CD14-positive monocyte (primary cell): ENCODE measurements around the gene CSF2RB. TPM values are rescaled to one million over a fixed set of nuclear protein-coding genes. Genes with fewer than 3 reads are reported as not detected.

Source experiments
- DNase-seq, 3 donors: peaks; one replicate each; pipeline ENCODE4 v3.0.0-alpha.2; 2011 to 2022
- H2AFZ ChIP-seq: 2 replicates; pipeline ENCODE4 v1.6.0; 2012; ENCODE audit warnings: mild to moderate bottlenecking, low read depth, low read length, inconsistent platforms; ENCODE audit not compliant: insufficient read depth, poor library complexity, severe bottlenecking
- H3K27ac ChIP-seq, 2 donors: 1 replicate in 1 of 2; 2 replicates in 1 of 2; pipeline ENCODE4 v1.5.1; 2012 to 2013; ENCODE audit warnings: low read length in 2 of 2, control low read depth in 1 of 2, inconsistent platforms in 1 of 2, low read depth in 1 of 2, mild to moderate bottlenecking in 1 of 2
- H3K27me3 ChIP-seq, 2 donors: one replicate each; pipeline versions ENCODE4 v1.6.0 to v1.6.1; 2011 to 2013; ENCODE audit warnings: low read length in 2 of 2; ENCODE audit not compliant: control insufficient read depth in 2 of 2, insufficient read depth in 2 of 2
- H3K36me3 ChIP-seq, 2 donors: replicated peaks in 1 of 2; 1 replicate in 1 of 2; 2 replicates in 1 of 2; pipeline versions ENCODE4 v1.5.1 to v1.6.1; 2012 to 2013; ENCODE audit warnings: low read length in 2 of 2, control low read depth in 1 of 2, inconsistent platforms in 1 of 2, mild to moderate bottlenecking in 1 of 2; ENCODE audit not compliant: insufficient read depth in 2 of 2, control insufficient read depth in 1 of 2
- H3K4me1 ChIP-seq, 2 donors: 1 replicate in 1 of 2; 2 replicates in 1 of 2; pipeline versions ENCODE4 v1.5.1 to v1.6.1; 2012 to 2013; ENCODE audit warnings: low read length in 2 of 2, control low read depth in 1 of 2, inconsistent platforms in 1 of 2, mild to moderate bottlenecking in 1 of 2, moderate library complexity in 1 of 2; ENCODE audit not compliant: insufficient read depth in 2 of 2, control insufficient read depth in 1 of 2
- H3K4me2 ChIP-seq: replicated peaks from 2 replicates; pipeline ENCODE3; 2012; ENCODE audit warnings: low read length, moderate library complexity, mild to moderate bottlenecking; ENCODE audit not compliant: poor library complexity, severe bottlenecking; ENCODE audit errors: extremely low read depth
- H3K4me3 ChIP-seq, 3 experiments: fragments of 200-600 bp in 1 of 3; sonication (generic) in 1 of 3; replicated peaks in 1 of 3; 1 replicate in 2 of 3; 2 replicates in 1 of 3; pipeline ENCODE4 v1.5.1; 2011 to 2013; ENCODE audit warnings: low read length in 3 of 3, mild to moderate bottlenecking in 3 of 3, control low read depth in 2 of 3, low read depth in 2 of 3, inconsistent platforms in 1 of 3, moderate library complexity in 1 of 3
- H3K79me2 ChIP-seq: 2 replicates; pipeline ENCODE4 v1.6.0; 2012; ENCODE audit warnings: mild to moderate bottlenecking, control low read depth, inconsistent platforms, low read length, moderate library complexity; ENCODE audit not compliant: insufficient read depth
- H3K9ac ChIP-seq: 2 replicates; pipeline ENCODE4 v1.6.0; 2017; ENCODE audit warnings: low read length, mild to moderate bottlenecking; ENCODE audit not compliant: insufficient read depth, poor library complexity, severe bottlenecking
- H3K9me3 ChIP-seq, 2 donors: replicated peaks in 1 of 2; 1 replicate in 1 of 2; 2 replicates in 1 of 2; pipeline versions ENCODE4 v1.5.1 to v1.6.1; 2012 to 2013; ENCODE audit warnings: low read length in 2 of 2, control low read depth in 1 of 2; ENCODE audit not compliant: control insufficient read depth in 1 of 2, insufficient read depth in 1 of 2
- H4K20me1 ChIP-seq: 2 replicates; pipeline ENCODE4 v1.6.0; 2012; ENCODE audit warnings: mild to moderate bottlenecking, low read length, control low read depth, moderate library complexity; ENCODE audit not compliant: insufficient read depth
- H3K27ac Mint-ChIP-seq, 7 donors: one replicate each; pipeline ENCODE4 v1.8.0; 2020; ENCODE audit warnings: mild to moderate bottlenecking in 7 of 7, mixed read lengths in 7 of 7, moderate library complexity in 6 of 7, inconsistent platforms in 2 of 7
- H3K27me3 Mint-ChIP-seq, 3 donors: one replicate each; pipeline ENCODE4 v1.8.0; 2021 to 2022; ENCODE audit warnings: low read depth in 3 of 3, mild to moderate bottlenecking in 3 of 3, mixed read lengths in 3 of 3, moderate library complexity in 3 of 3, inconsistent platforms in 1 of 3
- H3K36me3 Mint-ChIP-seq, 2 donors: one replicate each; pipeline ENCODE4 v1.8.0; 2020; ENCODE audit warnings: mixed read lengths in 2 of 2, inconsistent platforms in 1 of 2, mild to moderate bottlenecking in 1 of 2
- H3K4me1 Mint-ChIP-seq: one replicate; pipeline ENCODE4 v1.8.0; 2020; ENCODE audit warnings: mild to moderate bottlenecking, mixed read lengths
- H3K4me3 Mint-ChIP-seq, 2 donors: one replicate each; pipeline ENCODE4 v1.8.0; 2020; ENCODE audit warnings: mild to moderate bottlenecking in 2 of 2, mixed read lengths in 2 of 2, moderate library complexity in 1 of 2
- H3K9me3 Mint-ChIP-seq, 7 donors: one replicate each; pipeline ENCODE4 v1.8.0; 2020 to 2022; ENCODE audit warnings: mixed read lengths in 7 of 7, mild to moderate bottlenecking in 6 of 7, moderate library complexity in 6 of 7, inconsistent platforms in 2 of 7
- WGBS: methylation state at CpG from one replicate; pipeline ENCODE4 v1.1.5; 2013; ENCODE audit warnings: missing lambda C conversion rate; ENCODE audit not compliant: insufficient coverage; 5-methylcytosine and 5-hydroxymethylcytosine counted together
- intact Hi-C, 2 donors: fragments of 100-400 bp; cut with micrococcal nuclease; formaldehyde crosslinking; loops; one replicate each; pipeline versions ENCODE4 v1.15.0 to v1.15.1; 2023
- polyA plus RNA-seq, 3 donors: library from polyadenylated mRNA; depleted of rRNA in 1 of 3; unstranded in 2 of 3; stranded (reverse) in 1 of 3; fragments of 300-500 nt in 2 of 3; fragments of >200 nt in 1 of 3; fragmentation: Illumina TruSeq in 2 of 3; gene quantifications; 1 replicate in 2 of 3; 2 replicates in 1 of 3; pipeline ENCODE4 v1.2.3, GENCODE V29; 2012 to 2021
- TF ChIP-seq, protein P1 (sequence below): fragments of 200-600 bp; IDR thresholded peaks from one replicate; pipeline ENCODE4 v1.8.0; 2022; ENCODE audit warnings: antibody characterized with exemption, mild to moderate bottlenecking

The CSF2RB gene
- polyA plus RNA-seq, 3 donors, result 29.9 to 91.1 (median 52.7) TPM

DNA sequence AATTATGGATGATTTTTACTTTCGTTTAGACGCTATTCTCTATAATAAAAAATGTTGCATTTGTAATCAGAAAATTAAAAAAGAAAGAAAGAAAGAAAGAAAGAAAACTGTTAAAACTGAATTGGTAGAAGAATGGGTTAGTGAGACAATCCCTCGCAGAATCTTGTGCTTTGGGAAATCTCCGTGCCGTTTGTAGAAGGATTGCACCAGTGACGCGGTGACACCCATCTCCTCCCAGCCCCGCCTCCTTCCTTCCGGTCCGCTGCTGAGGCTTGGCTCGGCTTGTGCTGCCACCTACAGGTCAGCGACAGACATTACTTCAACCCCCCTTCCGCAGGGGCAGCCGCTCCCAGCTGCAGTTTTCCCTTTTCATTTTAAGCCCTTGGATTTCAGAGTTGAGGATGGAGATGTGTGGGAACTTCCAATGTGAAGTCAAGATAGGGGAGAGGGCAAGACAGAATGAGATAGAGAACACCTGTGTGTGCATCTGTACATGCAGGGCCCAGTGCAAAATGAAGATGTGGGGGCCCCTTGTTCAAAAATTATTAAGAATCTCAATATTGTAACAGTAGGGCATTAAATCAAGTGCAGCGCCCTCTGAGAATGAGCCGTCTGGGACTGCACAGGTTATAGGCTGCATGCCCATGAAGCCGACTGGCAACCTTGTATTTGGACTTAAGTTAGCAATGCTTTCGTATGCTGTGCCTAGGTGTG, 64.7 kb downstream of the CSF2RB start:
- peak overlapping the region; percentile 81 to 91 for H3K4me3 Mint-ChIP-seq
- intact Hi-C loops, result loop anchor here (2.0 to 10.0 kb wide), 3 partner anchors 63 to 195 kb away; partner anchors contain the start of gene CSF2RB (in 1 of the 2)
- H3K27me3 Mint-ChIP-seq, result peaks cover 8 to 12% (median 10%) of the 10 kb centered on the region in 3 donors
- no peaks in the 10 kb centered on the region for H3K9me3 Mint-ChIP-seq
- Histone ChIP-seq H3K9ac (peak overlapping the region; percentile 12), H2AFZ (peak overlapping the region; percentile 72), H3K27ac (peak overlapping the region; percentile 43 to 64), H4K20me1 (no peaks in the 10 kb centered on the region), H3K4me3 (peak overlapping the region; percentile 28 to 68 (median 47)), H3K79me2 (no peaks in the 10 kb centered on the region), H3K4me1 (peaks cover 7 to 13% of the 10 kb centered on the region in 2 donors), H3K36me3 (no peaks in the 10 kb centered on the region), H3K9me3 (no peaks in the 10 kb centered on the region), H3K27me3 (no peaks in the 10 kb centered on the region), H3K4me2 (peak overlapping the region; percentile 51)
- H3K36me3 Mint-ChIP-seq, result no peaks in the 10 kb centered on the region
- 19% methylated on average over 13 of the region's 18 CpGs for WGBS
- H3K27ac Mint-ChIP-seq, result peak overlapping the region; percentile 81 to 92 (median 90)
- peaks cover 20% of the 10 kb centered on the region for H3K4me1 Mint-ChIP-seq
- DNase-seq, result peak; percentile 85 to 93 (median 91)
- TF ChIP-seq, protein P1, sequence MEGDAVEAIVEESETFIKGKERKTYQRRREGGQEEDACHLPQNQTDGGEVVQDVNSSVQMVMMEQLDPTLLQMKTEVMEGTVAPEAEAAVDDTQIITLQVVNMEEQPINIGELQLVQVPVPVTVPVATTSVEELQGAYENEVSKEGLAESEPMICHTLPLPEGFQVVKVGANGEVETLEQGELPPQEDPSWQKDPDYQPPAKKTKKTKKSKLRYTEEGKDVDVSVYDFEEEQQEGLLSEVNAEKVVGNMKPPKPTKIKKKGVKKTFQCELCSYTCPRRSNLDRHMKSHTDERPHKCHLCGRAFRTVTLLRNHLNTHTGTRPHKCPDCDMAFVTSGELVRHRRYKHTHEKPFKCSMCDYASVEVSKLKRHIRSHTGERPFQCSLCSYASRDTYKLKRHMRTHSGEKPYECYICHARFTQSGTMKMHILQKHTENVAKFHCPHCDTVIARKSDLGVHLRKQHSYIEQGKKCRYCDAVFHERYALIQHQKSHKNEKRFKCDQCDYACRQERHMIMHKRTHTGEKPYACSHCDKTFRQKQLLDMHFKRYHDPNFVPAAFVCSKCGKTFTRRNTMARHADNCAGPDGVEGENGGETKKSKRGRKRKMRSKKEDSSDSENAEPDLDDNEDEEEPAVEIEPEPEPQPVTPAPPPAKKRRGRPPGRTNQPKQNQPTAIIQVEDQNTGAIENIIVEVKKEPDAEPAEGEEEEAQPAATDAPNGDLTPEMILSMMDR, result peak; percentile 93

DNA sequence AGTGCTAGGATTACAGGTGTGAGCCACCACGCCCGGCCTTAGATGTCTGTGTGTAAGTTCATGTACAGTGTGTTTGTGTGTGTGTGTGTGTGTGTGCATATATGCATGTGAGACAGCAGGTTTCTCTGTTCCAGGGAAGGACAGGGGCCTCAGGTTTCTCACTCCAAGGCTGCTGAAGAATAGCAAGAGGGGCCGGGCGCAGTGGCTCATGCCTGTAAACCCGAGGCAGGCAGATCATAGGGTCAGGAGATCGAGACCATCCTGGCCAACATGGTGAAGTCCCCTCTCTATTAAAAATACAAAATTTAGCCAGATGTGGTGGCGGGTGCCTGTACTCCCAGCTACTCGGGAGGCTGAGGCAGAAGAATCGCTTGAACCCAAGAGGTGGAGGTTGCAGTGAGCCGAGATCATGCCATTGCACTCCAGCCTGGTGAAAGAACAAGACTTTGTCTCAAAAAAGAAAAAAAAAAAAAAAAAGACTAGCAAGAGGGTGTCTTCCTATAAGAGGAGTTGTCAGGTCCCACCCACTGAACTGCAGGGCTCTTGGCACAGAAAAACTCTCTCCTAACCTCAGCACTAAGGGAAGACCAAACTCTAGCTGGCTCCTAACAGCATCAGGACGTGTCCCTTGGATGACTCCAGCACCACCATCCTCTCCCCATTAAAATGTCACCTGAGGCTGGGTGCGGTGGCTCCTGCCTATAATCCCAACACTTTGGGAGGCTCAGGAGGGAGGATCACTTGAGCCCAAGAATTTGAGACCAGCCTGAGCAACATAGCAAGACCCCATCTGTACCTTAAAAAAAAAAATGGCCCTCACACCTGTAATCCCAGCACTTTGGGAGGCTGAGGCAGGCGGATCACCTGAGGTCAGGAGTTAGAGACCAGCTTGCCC, 65.8 kb downstream of the CSF2RB start:
- Histone ChIP-seq H3K27me3 (no peaks in the 10 kb centered on the region), H3K27ac (no peak overlapping the region), H2AFZ (no peak overlapping the region), H3K79me2 (no peaks in the 10 kb centered on the region), H3K4me3 (no peak overlapping the region), H3K9ac (no peak overlapping the region), H4K20me1 (no peaks in the 10 kb centered on the region), H3K9me3 (no peaks in the 10 kb centered on the region), H3K4me2 (no peak overlapping the region), H3K36me3 (no peaks in the 10 kb centered on the region), H3K4me1 (peaks cover 7 to 13% of the 10 kb centered on the region in 2 donors)
- 100% methylated on average over 6 of the region's 13 CpGs for WGBS
- Mint-ChIP-seq H3K9me3 (no peaks in the 10 kb centered on the region), H3K27ac (peak overlapping the region in 1 of 7 donors; percentile 45), H3K4me3 (no peak overlapping the region), H3K27me3 (peaks cover 8 to 13% (median 11%) of the 10 kb centered on the region in 3 donors), H3K36me3 (no peaks in the 10 kb centered on the region), H3K4me1 (peaks cover 20% of the 10 kb centered on the region)
- TF ChIP-seq, protein P1, result no peak
- intact Hi-C loops, result loop anchor here (2.0 to 10.0 kb wide), 3 partner anchors 64 to 196 kb away; partner anchors contain the start of gene CSF2RB (in 1 of the 2)
- no peak for DNase-seq
